Measurements from ENCODE around the gene SDR9C7. TPM values are rescaled to one million over a fixed set of nuclear protein-coding genes. Genes with fewer than 3 reads are reported as not detected.

SDR9C7 gene
- total RNA-seq, 1 donor from 2014 or later: 0.22 TPM

GRCh38 chr12:56874821-56875220, 59.4 kb downstream of the SDR9C7 start:
- H3K27me3 Mint-ChIP-seq: peaks cover 24% of the 10 kb centered on the region
- H3K27ac Mint-ChIP-seq: no peak overlapping the region
- H3K36me3 Mint-ChIP-seq: no peaks in the 10 kb centered on the region
- H3K4me3 Mint-ChIP-seq: no peak overlapping the region
- no peak for DNase-seq (ENCODE audit: extremely low spot score, unreplicated experiment)
- H3K9me3 Mint-ChIP-seq: peaks cover 4% of the 10 kb centered on the region
- no peaks in the 10 kb centered on the region for H3K4me1 Mint-ChIP-seq (ENCODE audit: unreplicated experiment)
- no peak for TF ChIP-seq CTCF (conservative IDR thresholded peaks at IDR 0.05)

- no peak for TF ChIP-seq CTCF (conservative IDR thresholded peaks at IDR 0.05)
- Mint-ChIP-seq H3K27ac (no peak overlapping the region), H3K4me1 (ENCODE audit: unreplicated experiment) (no peaks in the 10 kb centered on the region), H3K27me3 (peaks cover 24% of the 10 kb centered on the region), H3K4me3 (no peak overlapping the region), H3K9me3 (peaks cover 9% of the 10 kb centered on the region), H3K36me3 (no peaks in the 10 kb centered on the region)
- no peak for DNase-seq (ENCODE audit: extremely low spot score, unreplicated experiment)
Observed at GRCh38 chr12:56873382-56873781, 60.8 kb downstream of the SDR9C7 start.

Other genes with a start within 250 kb of the SDR9C7 start
- 219 and 222 TPM in 2 replicates for gene PTGES3, start 246.1 kb downstream of the SDR9C7 start, total RNA-seq (ENCODE audit: low replicate concordance)
- gene NACA, start 209.1 kb downstream of the SDR9C7 start, total RNA-seq (ENCODE audit: low replicate concordance): 988 and 997 TPM in 2 replicates
- 13.1 and 27.0 TPM in 2 replicates for gene PRIM1, start 182.1 kb downstream of the SDR9C7 start, total RNA-seq (ENCODE audit: low replicate concordance)
- gene HSD17B6, start 171.1 kb downstream of the SDR9C7 start, total RNA-seq (ENCODE audit: low replicate concordance): 0.79 and 1.9 TPM in 2 replicates
- 0.43 and 0.68 TPM in 2 replicates for gene RDH16, start 23.2 kb upstream of the SDR9C7 start, total RNA-seq (ENCODE audit: low replicate concordance)
- 13.2 and 18.1 TPM in 2 replicates for gene ZBTB39, start 72.1 kb upstream of the SDR9C7 start, total RNA-seq (ENCODE audit: low replicate concordance)
- 2.9 and 3.1 TPM in 2 replicates for gene TAC3, start 82.1 kb upstream of the SDR9C7 start, total RNA-seq (ENCODE audit: low replicate concordance)
- 4.3 and 19.4 TPM in 2 replicates for gene MYO1A, start 115.7 kb upstream of the SDR9C7 start, total RNA-seq (ENCODE audit: low replicate concordance)
- gene NEMP1, start 144.4 kb upstream of the SDR9C7 start, total RNA-seq (ENCODE audit: low replicate concordance): 17.4 and 32.0 TPM in 2 replicates
- 48.3 and 49.7 TPM in 2 replicates for gene NAB2, start 154.7 kb upstream of the SDR9C7 start, total RNA-seq (ENCODE audit: low replicate concordance)
- gene STAT6, start 177.0 kb upstream of the SDR9C7 start, total RNA-seq (ENCODE audit: low replicate concordance): 83.4 and 167 TPM in 2 replicates
- 96.4 and 138 TPM in 2 replicates for gene LRP1, start 194.1 kb upstream of the SDR9C7 start, total RNA-seq (ENCODE audit: low replicate concordance)
- not detected in 2 replicates for gene LRP1-AS, start 213.2 kb upstream of the SDR9C7 start, total RNA-seq (ENCODE audit: low replicate concordance)

All from type B pancreatic cell (in vitro differentiated cells).